HG03521 (cell line): ENCODE measurements around the gene ZDHHC22.

ENCODE experiments used
- ATAC-seq: cut with Tn5 transposase; IDR thresholded peaks from one replicate; pipeline ENCODE4 v1.9.1; 2021; ENCODE audit warnings: mild to moderate bottlenecking, moderate library complexity; ENCODE audit not compliant: unreplicated experiment

Gene ZDHHC22

GRCh38 chr14:77158175-77158881 lies 16.7 kb upstream of the ZDHHC22 start:
- ATAC-seq, result no peak

- ATAC-seq, result no peak
Measured at GRCh38 chr14:77157740-77158139, 16.1 kb upstream of the ZDHHC22 start.

GRCh38 chr14:77155083-77155482 lies 13.5 kb upstream of the ZDHHC22 start:
- ATAC-seq, result no peak

- no peak for ATAC-seq
Measured at GRCh38 chr14:77154421-77154820, 12.8 kb upstream of the ZDHHC22 start.

GRCh38 chr14:77153802-77154201 lies 12.2 kb upstream of the ZDHHC22 start:
- no peak for ATAC-seq

GRCh38 chr14:77151918-77152588 lies 10.5 kb upstream of the ZDHHC22 start:
- no peak for ATAC-seq

GRCh38 chr14:77151245-77151644 lies 9.7 kb upstream of the ZDHHC22 start:
- no peak for ATAC-seq

GRCh38 chr14:77148510-77149231 lies 7.1 kb upstream of the ZDHHC22 start:
- no peak for ATAC-seq

GRCh38 chr14:77145975-77146740 lies 4.6 kb upstream of the ZDHHC22 start:
- ATAC-seq, result no peak

- no peak for ATAC-seq
Measured at GRCh38 chr14:77144412-77145115, 3.0 kb upstream of the ZDHHC22 start.

- no peak for ATAC-seq
Measured at GRCh38 chr14:77143071-77143470, 1.5 kb upstream of the ZDHHC22 start.

GRCh38 chr14:77142005-77142800 lies 612 bp upstream of the ZDHHC22 start:
- ATAC-seq, result no peak

- no peak for ATAC-seq
Measured at GRCh38 chr14:77140359-77141213, 1.0 kb downstream of the ZDHHC22 start.

- ATAC-seq, result no peak
Measured at GRCh38 chr14:77139540-77140358, 1.8 kb downstream of the ZDHHC22 start.

- no peak for ATAC-seq
Measured at GRCh38 chr14:77139022-77139421, 2.6 kb downstream of the ZDHHC22 start.

- ATAC-seq, result no peak
Measured at GRCh38 chr14:77133720-77134338, 7.8 kb downstream of the ZDHHC22 start.

GRCh38 chr14:77131871-77132486 lies 9.6 kb downstream of the ZDHHC22 start:
- ATAC-seq, result no peak
